Cerebellar cortex (tissue), 1 donor: ENCODE data around the gene ZNRF3.
"Not testable (repeated sequence)": the region's sequence is repeated elsewhere in the genome, so short reads cannot be mapped to it uniquely, and the experiment has no call there.

ENCODE experiments used
- DNase-seq: peaks from one replicate; pipeline ENCODE4 v3.0.0-alpha.2; 2015; ENCODE audit warnings: low spot score

ZNRF3 gene

GRCh38 chr22:28884747-28885350, 1.5 kb downstream of the ZNRF3 start:
- peak; percentile 42 for DNase-seq

- peak; percentile 23 for DNase-seq
Measured at GRCh38 chr22:28885939-28886338, 2.6 kb downstream of the ZNRF3 start.

GRCh38 chr22:28886679-28887078, 3.3 kb downstream of the ZNRF3 start:
- DNase-seq, result not testable (repeated sequence)

GRCh38 chr22:28887725-28888459, 4.5 kb downstream of the ZNRF3 start:
- DNase-seq, result no peak

- no peak for DNase-seq
Measured at GRCh38 chr22:28889478-28890024, 6.2 kb downstream of the ZNRF3 start.

- no peak for DNase-seq
Measured at GRCh38 chr22:28891156-28891733, 7.9 kb downstream of the ZNRF3 start.

GRCh38 chr22:28892175-28892731, 8.9 kb downstream of the ZNRF3 start:
- no peak for DNase-seq

- DNase-seq, result no peak
Measured at GRCh38 chr22:28893810-28894209, 10.4 kb downstream of the ZNRF3 start.

- peak; percentile 99 for DNase-seq
Measured at GRCh38 chr22:28894334-28894733, 11.0 kb downstream of the ZNRF3 start.

GRCh38 chr22:28894807-28895206, 11.4 kb downstream of the ZNRF3 start:
- no peak for DNase-seq

- DNase-seq, result peak; percentile 12
Measured at GRCh38 chr22:28896611-28897010, 13.2 kb downstream of the ZNRF3 start.

GRCh38 chr22:28898233-28898629, 14.9 kb downstream of the ZNRF3 start:
- DNase-seq, result peak; percentile 66

GRCh38 chr22:28899199-28899853, 16.0 kb downstream of the ZNRF3 start:
- peak; percentile 16 for DNase-seq

- DNase-seq, result peak; percentile 63
Measured at GRCh38 chr22:28900379-28900925, 17.1 kb downstream of the ZNRF3 start.

- no peak for DNase-seq
Measured at GRCh38 chr22:28902490-28902889, 19.1 kb downstream of the ZNRF3 start.

- no peak for DNase-seq
Measured at GRCh38 chr22:28903080-28903479, 19.7 kb downstream of the ZNRF3 start.

- DNase-seq, result no peak
Measured at GRCh38 chr22:28903729-28904128, 20.4 kb downstream of the ZNRF3 start.

GRCh38 chr22:28904211-28904896, 21.0 kb downstream of the ZNRF3 start:
- no peak for DNase-seq

GRCh38 chr22:28905256-28905832, 22.0 kb downstream of the ZNRF3 start:
- no peak for DNase-seq

- DNase-seq, result no peak
Measured at GRCh38 chr22:28906312-28906711, 22.9 kb downstream of the ZNRF3 start.
